Measurements from ENCODE around the gene CARS1.

The CARS1 gene

DNA sequence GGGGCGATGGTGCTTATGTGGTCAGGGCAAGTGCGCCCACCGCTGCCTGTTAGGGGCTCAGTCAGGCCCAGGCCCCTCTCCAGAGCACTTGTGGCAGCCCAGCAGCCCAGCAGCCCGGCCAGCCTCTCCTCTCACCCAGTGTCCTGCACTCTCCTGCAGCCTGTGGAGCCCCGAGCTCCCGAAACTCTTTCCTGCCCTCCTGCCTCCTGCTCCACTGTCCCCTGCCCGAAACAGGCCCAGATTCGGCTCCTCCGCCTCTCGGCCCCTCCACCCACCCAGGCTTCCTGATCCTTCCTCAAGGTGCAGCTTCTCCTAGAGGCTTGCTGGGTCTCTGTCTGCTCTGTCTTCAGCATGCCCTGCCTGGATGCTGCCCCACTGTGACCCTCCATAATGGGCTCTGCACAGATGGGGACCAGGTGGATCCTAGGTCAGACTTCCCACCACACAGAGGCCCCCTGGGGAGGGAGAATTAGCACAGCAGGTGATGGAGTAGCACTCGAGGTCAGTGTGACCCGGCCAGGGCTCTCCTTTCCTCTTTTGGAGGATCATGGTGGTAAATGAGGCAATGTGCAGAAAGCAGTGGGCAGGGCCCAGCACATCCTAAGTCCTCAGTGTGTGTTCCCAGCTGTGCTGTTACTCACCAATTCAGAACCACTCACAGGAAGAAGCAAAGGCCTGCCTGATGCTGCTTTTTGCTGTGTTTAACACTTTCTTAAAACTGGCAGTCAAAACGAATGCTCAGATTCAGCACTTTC lies 46.5 kb downstream of the CARS1 start:
- DNase-seq (ENCODE audit: low read depth in 1 of 2, low spot score in 1 of 2): no peak

GRCh38 chr11:3010004-3010403 lies 47.2 kb downstream of the CARS1 start:
- DNase-seq (ENCODE audit: low read depth in 1 of 2, low spot score in 1 of 2): no peak

DNA sequence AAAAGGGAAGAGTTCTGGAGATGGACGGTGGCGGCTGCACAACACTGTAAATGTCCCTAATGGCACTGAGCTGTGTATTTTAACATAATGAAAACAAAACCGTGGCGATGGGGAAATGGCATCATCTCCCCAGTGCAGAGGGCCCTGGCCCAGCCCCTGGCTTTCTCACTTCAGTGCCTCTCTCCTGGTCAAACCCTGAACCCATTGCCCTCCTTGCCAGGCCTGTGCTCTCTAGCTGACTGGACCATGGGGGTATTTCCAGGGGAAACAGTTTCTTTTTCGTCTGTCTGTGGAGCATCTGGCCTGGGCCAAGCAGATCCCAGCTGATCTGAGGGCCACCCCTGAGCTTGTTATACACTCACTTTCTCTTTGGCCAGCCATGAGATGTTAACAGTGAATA lies 47.7 kb downstream of the CARS1 start:
- no peak for DNase-seq (ENCODE audit: low read depth in 1 of 2, low spot score in 1 of 2)

GRCh38 chr11:3008746-3009336 lies 48.4 kb downstream of the CARS1 start:
- no peak for DNase-seq (ENCODE audit: low read depth in 1 of 2, low spot score in 1 of 2)

DNA sequence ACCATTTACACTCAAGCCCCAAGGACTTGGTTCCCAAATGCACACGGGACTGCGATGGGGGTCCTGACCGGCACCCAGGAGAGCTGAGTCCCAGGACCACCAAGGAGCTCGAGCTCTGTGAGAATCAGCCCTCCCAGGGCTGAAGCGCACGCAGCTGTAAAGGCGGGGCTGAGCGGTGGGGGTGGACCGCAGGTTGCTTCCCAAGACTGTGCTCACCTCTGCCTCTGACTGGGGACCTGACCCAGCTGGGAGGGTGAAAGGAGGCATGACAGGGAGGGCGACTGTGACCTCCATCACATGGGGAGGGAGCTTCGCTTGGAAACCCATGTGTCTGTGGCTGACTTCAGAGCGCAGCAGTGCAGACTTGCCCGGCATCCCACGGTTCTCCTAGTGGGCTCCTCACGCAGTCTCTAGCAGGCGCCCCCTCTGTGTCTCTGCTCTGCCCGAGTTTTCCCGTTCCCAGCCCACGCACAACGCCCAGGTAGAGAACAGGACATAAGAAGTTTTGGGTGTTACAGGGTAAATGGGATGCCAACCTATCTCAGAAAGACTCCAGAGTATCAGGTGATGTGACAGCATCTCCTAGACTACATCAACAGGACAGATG lies 49.7 kb downstream of the CARS1 start:
- DNase-seq (ENCODE audit: low read depth in 1 of 2, low spot score in 1 of 2): no peak

- no peak for DNase-seq (ENCODE audit: low read depth in 1 of 2, low spot score in 1 of 2)
Observed at GRCh38 chr11:3006505-3007260, 50.5 kb downstream of the CARS1 start.

DNA sequence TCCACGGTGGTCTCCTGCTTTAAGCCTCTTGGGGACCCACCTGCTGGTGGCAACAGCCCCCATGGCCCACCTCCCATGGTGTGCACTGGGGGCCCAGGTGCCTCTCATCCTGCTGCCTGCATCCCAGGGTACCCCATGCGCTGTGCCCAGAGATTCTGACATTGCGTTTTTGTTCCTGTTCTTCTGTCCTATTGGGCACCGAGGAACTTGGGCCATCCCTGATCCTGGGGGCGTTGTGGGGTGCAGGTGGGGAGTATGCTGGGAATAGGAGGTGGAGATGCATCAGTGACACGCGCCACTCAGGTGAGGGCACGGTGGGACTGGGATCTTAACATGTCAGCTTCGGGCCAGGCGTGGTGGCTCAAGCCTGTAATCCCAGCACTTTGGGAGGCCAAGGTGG lies 52.7 kb downstream of the CARS1 start:
- DNase-seq (ENCODE audit: low read depth in 1 of 2, low spot score in 1 of 2): no peak

- no peak for DNase-seq (ENCODE audit: low read depth in 1 of 2, low spot score in 1 of 2)
Observed at GRCh38 chr11:3003396-3004231, 53.6 kb downstream of the CARS1 start.

- no peak for DNase-seq (ENCODE audit: low read depth in 1 of 2, low spot score in 1 of 2)
Observed at GRCh38 chr11:3002871-3003270, 54.4 kb downstream of the CARS1 start.

DNA sequence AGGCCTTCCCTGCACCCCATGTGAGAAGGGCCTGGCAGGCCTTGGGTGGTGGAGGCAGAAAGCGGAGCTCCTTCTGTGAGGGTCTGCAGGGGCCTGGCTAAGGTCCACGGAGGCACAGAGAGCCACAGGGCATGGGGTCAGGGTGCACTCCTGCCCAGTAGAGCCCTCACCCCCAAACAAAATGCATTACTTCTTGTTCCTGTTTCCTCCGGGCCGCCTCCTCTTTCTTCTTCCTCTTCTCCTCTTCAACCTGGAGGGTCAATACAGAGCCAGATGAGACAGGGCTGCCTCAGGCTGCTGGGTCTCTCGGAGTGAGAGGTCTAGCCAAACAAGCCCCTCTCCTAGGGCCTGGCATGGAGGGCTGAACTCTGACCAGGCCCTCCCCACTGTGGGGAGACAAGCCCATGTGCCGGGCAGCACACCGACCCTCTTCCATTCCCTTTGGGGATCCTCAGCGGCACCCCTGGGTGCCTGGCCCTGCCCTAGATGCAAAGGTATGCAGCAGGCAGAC lies 54.8 kb downstream of the CARS1 start:
- DNase-seq (ENCODE audit: low read depth in 1 of 2, low spot score in 1 of 2): no peak

DNA sequence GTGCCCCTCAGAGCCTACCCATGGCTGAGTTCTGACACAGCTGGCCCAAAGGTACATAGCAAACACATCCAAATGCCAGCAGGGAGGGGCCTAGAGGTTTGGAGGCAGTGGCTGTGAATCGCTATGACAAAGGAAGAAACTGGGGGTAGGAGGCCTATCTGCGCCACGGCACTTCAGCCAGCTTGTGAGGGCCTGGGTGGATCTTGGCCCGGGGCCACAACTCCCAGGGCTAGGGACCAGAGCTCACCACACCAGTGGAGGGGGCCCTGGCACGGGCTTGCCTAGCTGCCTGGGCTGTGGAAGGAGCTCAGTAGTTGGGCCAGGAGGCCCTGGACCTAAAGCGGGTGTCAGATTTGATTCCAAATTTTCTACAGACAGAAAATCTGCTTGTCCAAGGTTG lies 55.7 kb downstream of the CARS1 start:
- no peak for DNase-seq (ENCODE audit: low read depth in 1 of 2, low spot score in 1 of 2)

GRCh38 chr11:3000032-3000961 lies 56.9 kb downstream of the CARS1 start:
- no peak for DNase-seq (ENCODE audit: low read depth in 1 of 2, low spot score in 1 of 2)

DNA sequence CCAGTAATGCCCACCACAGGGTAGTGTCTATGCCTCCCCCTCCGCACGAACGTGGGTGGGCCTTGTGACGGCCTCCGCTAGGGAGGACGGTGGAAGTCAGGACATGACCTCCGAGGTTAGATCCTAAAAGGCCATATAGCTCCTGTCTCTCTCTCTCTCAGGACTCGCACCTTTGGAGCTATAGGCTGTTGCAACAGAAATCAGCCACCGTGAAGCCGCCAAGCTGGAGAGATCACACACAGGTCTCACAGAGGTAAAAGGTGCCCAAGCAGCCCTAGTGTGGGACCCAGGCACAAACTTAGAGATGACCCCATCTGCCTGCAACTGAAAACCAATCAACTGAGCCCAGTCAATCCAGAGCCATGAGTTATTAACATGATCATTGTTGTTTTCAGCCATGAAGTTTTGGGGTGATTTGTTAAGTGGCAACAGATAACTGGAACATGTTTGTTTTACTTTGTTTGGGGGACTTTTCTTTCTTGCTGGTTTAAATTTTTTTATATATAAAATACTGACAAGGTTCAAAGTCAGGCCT lies 57.7 kb downstream of the CARS1 start:
- DNase-seq (ENCODE audit: low read depth in 1 of 2, low spot score in 1 of 2): no peak

DNA sequence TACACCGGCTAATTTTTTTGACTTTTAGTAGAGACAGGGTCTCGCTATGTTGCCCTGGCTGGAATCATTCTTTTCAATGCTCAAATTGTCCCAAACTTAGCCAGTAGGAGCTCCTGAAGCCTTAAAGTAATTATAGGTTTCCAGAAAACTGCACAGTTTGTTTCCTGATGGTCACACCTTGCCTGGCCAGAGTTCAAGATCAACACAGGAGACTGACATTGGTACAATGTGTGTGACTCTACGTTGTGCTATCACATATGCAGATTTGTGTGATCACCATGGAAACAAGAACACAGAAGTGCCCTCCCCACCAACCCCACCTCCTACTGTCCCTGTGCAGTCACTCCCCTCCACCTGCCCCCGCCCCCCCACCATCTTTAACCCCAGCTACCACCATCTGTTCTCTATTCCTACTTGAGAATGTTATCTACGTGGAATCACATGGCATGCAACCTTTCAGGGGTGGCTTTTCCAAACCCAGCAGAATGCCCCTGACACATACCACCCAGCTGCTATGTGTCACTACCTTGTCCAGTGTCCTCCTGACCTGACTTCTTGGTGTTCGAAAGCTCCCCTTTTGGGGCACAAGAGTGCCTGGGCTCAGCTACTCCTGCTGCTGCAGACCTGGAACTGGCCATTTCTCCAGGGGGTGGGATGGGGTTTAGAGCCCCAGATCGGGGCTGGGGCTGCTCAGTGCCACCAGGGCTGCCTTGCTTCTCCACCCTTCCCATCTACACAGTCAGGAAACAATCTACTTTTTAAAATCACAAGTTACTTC lies 59.0 kb downstream of the CARS1 start:
- DNase-seq (ENCODE audit: low read depth in 1 of 2, low spot score in 1 of 2): no peak

GRCh38 chr11:2997406-2997805 lies 59.8 kb downstream of the CARS1 start:
- DNase-seq (ENCODE audit: low read depth in 1 of 2, low spot score in 1 of 2): no peak

DNA sequence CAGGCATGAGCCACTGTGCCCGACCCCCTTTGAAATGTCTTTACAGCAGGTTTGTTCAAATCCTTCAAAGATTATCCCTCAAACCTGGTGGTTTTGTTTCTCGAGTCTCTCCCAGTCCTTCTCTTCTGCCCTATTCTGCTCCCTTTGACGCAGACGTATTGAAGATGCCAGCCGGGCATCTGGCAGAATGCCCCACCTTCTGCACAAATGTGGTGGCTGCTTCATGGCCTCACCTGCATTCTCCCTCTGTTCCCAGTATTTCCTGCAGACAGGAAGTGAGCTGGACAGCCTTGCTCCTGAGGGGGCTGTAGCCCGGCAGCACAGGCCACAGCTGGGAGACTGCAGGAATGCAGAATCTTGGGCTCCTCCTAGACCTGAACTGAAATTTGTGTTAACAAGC lies 60.2 kb downstream of the CARS1 start:
- no peak for DNase-seq (ENCODE audit: low read depth in 1 of 2, low spot score in 1 of 2)

GRCh38 chr11:2995893-2996554 lies 61.2 kb downstream of the CARS1 start:
- DNase-seq (ENCODE audit: low read depth in 1 of 2, low spot score in 1 of 2): no peak

DNA sequence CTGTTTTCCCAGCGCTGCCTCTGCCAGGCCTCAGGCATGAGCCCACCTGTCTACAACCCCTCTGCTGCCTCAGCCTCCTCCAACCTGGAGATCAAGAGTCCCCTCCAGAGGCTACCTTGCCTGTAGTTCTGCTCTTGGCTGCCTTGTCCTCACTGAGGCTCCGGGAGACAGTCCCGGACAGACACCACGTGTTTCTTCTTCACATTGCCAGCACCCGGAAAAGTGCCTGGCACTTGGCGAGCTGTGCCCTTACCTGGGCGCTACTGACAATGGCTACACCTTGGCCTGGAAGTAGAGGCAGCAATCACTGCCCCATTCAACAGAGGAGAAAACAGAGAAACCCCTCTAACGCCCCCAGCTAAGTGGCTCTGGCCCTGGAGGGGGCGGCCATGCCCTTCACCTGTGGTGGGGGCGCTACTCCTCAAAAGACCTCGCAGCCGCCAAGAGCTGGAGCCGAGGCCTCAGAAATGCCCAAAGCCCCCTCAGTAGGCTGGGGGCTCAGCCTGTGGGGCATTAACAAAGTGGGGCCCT lies 62.1 kb downstream of the CARS1 start:
- DNase-seq (ENCODE audit: low read depth in 1 of 2, low spot score in 1 of 2): no peak
